ENCODE results near the gene LRFN4. TPM values are rescaled to one million over a fixed set of nuclear protein-coding genes. Genes with fewer than 3 reads are reported as not detected.
A peak's percentile ranks its signal among the peaks of the same experiment; 100 is the strongest.

Gene LRFN4
- total and polyA plus RNA-seq, 7 donors, result 7.4 to 16.6 (median 10.7) TPM

- Histone ChIP-seq H3K9me3 (no peaks in the 10 kb centered on the region), H3K4me3 (no peak overlapping the region), H3K36me3 (ENCODE audit: insufficient read depth in 1 of 2, low read depth in 1 of 2) (peaks cover 4 to 56% of the 10 kb centered on the region in 2 donors), H3K4me1 (peaks cover 9% of the 10 kb centered on the region), H3K27me3 (ENCODE audit: insufficient read depth in 3 of 3, low read length in 2 of 3) (no peaks in the 10 kb centered on the region), H3K27ac (no peak overlapping the region)
- TF ChIP-seq, protein P1, sequence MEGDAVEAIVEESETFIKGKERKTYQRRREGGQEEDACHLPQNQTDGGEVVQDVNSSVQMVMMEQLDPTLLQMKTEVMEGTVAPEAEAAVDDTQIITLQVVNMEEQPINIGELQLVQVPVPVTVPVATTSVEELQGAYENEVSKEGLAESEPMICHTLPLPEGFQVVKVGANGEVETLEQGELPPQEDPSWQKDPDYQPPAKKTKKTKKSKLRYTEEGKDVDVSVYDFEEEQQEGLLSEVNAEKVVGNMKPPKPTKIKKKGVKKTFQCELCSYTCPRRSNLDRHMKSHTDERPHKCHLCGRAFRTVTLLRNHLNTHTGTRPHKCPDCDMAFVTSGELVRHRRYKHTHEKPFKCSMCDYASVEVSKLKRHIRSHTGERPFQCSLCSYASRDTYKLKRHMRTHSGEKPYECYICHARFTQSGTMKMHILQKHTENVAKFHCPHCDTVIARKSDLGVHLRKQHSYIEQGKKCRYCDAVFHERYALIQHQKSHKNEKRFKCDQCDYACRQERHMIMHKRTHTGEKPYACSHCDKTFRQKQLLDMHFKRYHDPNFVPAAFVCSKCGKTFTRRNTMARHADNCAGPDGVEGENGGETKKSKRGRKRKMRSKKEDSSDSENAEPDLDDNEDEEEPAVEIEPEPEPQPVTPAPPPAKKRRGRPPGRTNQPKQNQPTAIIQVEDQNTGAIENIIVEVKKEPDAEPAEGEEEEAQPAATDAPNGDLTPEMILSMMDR (IDR thresholded peaks at IDR 0.05), result no peak
- ATAC-seq, result no peak
- intact Hi-C loops (cut with DNase I), result no loop called here
- 83 to 87% (median 86%) methylated on average over 13 to 14 of the region's 14 CpGs for WGBS, 3 donors
- DNase-seq, result peak in 1 of 2 donors; percentile 32
Measured at GRCh38 chr11:66847461-66848232, 9.2 kb upstream of the LRFN4 start.

DNA sequence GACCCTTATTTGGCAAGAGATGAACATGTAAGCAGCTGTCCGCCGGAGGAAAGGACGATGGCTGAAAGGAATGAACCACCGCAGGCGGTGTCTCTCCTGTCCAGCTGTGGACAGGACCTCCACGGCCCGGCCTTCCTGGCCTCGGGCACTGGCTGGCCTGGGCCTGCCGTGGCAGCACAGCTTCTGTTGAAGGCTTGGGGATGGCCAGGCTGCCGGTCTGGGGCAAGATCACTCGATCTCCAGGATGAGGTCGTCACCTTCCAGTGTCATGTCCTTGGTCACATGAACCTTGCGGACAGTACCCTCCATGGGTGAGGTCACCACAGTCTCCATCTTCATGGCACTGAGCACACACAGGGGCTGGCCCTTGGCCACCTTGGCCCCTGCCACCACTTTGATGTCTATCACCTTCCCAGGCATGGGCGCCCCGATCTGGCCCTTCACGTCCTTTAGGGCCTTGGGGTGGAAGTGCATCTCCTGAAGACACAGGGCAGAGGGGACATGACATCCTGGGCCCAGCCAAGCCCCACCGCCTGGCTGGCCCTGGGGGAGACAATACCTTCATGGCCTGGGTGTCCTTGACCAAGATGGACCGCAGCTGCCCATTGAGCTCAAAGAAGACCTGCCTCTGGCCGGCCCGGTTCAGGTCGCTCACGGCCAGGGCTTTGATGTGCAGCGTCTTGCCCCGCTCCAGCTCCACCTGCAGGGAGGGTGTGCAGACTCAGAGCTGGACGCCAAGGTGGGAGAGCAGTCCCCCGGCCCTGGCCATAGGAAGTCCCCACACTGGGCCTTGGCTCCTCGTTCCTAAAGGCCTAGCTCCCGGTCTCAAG is 8.0 kb upstream of the LRFN4 start:
- 81 to 88% (median 83%) methylated on average over 27 to 28 of the region's 28 CpGs for WGBS, 3 donors
- TF ChIP-seq, protein P1 (IDR thresholded peaks at IDR 0.05), result no peak
- no peaks in the 10 kb centered on the region for H3K27me3 ChIP-seq (ENCODE audit: insufficient read depth in 3 of 3, low read length in 2 of 3)
- peaks cover 7% of the 10 kb centered on the region for H3K4me1 ChIP-seq
- no peak for ATAC-seq
- DNase-seq, result peak in 1 of 2 donors; percentile 48
- no peaks in the 10 kb centered on the region for H3K9me3 ChIP-seq
- intact Hi-C loops (cut with DNase I), result no loop called here
- H3K4me3 ChIP-seq, result no peak overlapping the region
- H3K27ac ChIP-seq, result no peak overlapping the region
- H3K36me3 ChIP-seq (ENCODE audit: insufficient read depth in 1 of 2, low read depth in 1 of 2), result peaks cover 4 to 56% of the 10 kb centered on the region in 2 donors

DNA sequence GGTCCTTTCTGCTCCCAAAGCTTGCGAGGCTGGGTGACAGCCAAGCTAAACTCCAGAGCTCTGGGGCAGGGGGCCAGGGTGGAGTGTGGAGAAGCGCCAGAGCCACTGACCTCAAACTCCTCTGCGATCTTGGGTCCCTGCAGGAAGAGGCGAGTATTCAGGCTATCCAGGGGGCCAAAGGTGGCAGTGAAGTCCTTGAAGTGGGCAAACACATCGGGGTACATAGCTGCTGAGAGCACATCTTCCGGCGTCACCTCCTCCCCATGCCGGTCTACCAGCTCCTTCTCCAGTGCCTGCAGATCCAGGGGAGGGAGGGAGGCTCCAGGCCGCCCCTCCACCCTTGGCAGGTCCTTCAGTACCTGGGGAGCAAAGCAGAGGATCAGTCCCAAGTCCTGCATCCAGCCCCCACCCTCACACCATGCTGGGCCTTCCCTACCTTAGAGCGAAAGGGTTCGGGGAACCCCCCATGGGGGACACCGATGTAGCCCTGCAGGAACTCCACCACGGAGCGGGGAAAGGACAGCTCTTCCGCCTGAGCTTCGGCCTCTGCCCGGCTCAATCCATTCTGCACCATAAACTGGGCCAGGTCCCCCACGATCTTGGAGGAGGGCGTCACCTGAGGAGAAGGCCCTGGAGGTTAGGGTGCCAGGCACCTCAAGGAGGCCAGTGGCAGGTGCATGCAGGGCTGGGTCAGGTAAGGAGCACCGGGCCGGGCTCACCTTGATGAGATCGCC is 7.2 kb upstream of the LRFN4 start:
- ATAC-seq (no peak), DNase-seq (peak in 1 of 2 donors; percentile 39)
- Histone ChIP-seq H3K4me3 (no peak overlapping the region), H3K4me1 (no peaks in the 10 kb centered on the region), H3K9me3 (no peaks in the 10 kb centered on the region), H3K36me3 (ENCODE audit: insufficient read depth in 1 of 2, low read depth in 1 of 2) (peaks cover 4 to 55% of the 10 kb centered on the region in 2 donors), H3K27ac (no peak overlapping the region), H3K27me3 (ENCODE audit: insufficient read depth in 3 of 3, low read length in 2 of 3) (no peaks in the 10 kb centered on the region)
- intact Hi-C loops (cut with DNase I), result no loop called here
- TF ChIP-seq, protein P1 (IDR thresholded peaks at IDR 0.05), result no peak
- 89 to 90% (median 89%) methylated on average over 20 to 22 of the region's 22 CpGs for WGBS, 3 donors

GRCh38 chr11:66850235-66850587 is 6.7 kb upstream of the LRFN4 start:
- H3K27me3 ChIP-seq (ENCODE audit: insufficient read depth in 3 of 3, low read length in 2 of 3), result no peaks in the 10 kb centered on the region
- WGBS, 3 donors, result 88 to 91% (median 90%) methylated on average over 10 of the region's 10 CpGs
- TF ChIP-seq, protein P1 (IDR thresholded peaks at IDR 0.05), result no peak
- intact Hi-C loops (cut with DNase I), result no loop called here
- no peaks in the 10 kb centered on the region for H3K4me1 ChIP-seq
- no peak overlapping the region for H3K4me3 ChIP-seq
- DNase-seq, result peak in 1 of 2 donors; percentile 39
- no peak overlapping the region for H3K27ac ChIP-seq
- no peak for ATAC-seq
- peaks cover 2 to 49% of the 10 kb centered on the region in 2 donors for H3K36me3 ChIP-seq (ENCODE audit: insufficient read depth in 1 of 2, low read depth in 1 of 2)
- H3K9me3 ChIP-seq, result no peaks in the 10 kb centered on the region
